HL-60 (cell line): ENCODE results near the gene UQCRH.

Experiments
- GABPA ChIP-seq: IDR thresholded peaks from 2 replicates; pipeline ENCODE4 v1.6.1; 2012; ENCODE audit warnings: low read depth
- POLR2AphosphoS5 ChIP-seq: IDR thresholded peaks from 2 replicates; pipeline ENCODE4 v1.6.1; 2012; ENCODE audit warnings: low read depth
- SPI1 ChIP-seq: IDR thresholded peaks from 2 replicates; pipeline ENCODE4 v1.6.1; 2012; ENCODE audit warnings: low read depth, mild to moderate bottlenecking, borderline replicate concordance
- TF ChIP-seq, protein P1 (sequence below): IDR thresholded peaks from 2 replicates; pipeline ENCODE4 v1.6.1; 2012; ENCODE audit warnings: low read depth; ENCODE audit not compliant: insufficient replicate concordance
- TF ChIP-seq, protein P2 (sequence below): IDR thresholded peaks from one replicate; pipeline ENCODE4 v1.5.1; 2011; ENCODE audit warnings: low read length, control low read depth, inconsistent platforms; ENCODE audit not compliant: insufficient read depth

DNA sequence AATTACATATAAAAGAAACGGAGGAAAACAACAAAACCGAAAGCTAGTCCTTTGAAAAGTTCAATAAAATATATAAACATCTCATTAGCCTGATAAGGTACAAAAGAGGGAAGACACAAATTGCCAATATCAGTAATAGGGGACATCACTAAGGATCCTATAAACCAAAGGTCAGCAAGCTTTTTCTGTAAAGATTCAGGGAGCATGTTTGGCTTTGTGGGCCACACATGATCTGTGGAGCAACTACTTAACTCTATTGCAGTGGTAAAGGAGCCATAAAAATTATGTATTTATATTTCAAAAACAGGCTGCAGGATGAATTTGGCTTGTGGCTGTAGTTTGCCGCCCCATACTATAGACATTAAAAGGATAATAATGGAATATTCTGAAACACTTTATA lies 31.6 kb downstream of the UQCRH start:
- TF ChIP-seq, protein P1, sequence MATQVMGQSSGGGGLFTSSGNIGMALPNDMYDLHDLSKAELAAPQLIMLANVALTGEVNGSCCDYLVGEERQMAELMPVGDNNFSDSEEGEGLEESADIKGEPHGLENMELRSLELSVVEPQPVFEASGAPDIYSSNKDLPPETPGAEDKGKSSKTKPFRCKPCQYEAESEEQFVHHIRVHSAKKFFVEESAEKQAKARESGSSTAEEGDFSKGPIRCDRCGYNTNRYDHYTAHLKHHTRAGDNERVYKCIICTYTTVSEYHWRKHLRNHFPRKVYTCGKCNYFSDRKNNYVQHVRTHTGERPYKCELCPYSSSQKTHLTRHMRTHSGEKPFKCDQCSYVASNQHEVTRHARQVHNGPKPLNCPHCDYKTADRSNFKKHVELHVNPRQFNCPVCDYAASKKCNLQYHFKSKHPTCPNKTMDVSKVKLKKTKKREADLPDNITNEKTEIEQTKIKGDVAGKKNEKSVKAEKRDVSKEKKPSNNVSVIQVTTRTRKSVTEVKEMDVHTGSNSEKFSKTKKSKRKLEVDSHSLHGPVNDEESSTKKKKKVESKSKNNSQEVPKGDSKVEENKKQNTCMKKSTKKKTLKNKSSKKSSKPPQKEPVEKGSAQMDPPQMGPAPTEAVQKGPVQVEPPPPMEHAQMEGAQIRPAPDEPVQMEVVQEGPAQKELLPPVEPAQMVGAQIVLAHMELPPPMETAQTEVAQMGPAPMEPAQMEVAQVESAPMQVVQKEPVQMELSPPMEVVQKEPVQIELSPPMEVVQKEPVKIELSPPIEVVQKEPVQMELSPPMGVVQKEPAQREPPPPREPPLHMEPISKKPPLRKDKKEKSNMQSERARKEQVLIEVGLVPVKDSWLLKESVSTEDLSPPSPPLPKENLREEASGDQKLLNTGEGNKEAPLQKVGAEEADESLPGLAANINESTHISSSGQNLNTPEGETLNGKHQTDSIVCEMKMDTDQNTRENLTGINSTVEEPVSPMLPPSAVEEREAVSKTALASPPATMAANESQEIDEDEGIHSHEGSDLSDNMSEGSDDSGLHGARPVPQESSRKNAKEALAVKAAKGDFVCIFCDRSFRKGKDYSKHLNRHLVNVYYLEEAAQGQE = no peak
- TF ChIP-seq, protein P2, sequence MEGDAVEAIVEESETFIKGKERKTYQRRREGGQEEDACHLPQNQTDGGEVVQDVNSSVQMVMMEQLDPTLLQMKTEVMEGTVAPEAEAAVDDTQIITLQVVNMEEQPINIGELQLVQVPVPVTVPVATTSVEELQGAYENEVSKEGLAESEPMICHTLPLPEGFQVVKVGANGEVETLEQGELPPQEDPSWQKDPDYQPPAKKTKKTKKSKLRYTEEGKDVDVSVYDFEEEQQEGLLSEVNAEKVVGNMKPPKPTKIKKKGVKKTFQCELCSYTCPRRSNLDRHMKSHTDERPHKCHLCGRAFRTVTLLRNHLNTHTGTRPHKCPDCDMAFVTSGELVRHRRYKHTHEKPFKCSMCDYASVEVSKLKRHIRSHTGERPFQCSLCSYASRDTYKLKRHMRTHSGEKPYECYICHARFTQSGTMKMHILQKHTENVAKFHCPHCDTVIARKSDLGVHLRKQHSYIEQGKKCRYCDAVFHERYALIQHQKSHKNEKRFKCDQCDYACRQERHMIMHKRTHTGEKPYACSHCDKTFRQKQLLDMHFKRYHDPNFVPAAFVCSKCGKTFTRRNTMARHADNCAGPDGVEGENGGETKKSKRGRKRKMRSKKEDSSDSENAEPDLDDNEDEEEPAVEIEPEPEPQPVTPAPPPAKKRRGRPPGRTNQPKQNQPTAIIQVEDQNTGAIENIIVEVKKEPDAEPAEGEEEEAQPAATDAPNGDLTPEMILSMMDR = no peak
- TF ChIP-seq GABPA (no peak), POLR2AphosphoS5 (no peak), SPI1 (no peak)
